HG02981 (cell line): ENCODE data around the gene STEAP4.

Experiments used
- ATAC-seq: cut with Tn5 transposase; IDR thresholded peaks from one replicate; pipeline ENCODE4 v1.9.1; 2021; ENCODE audit warnings: mild to moderate bottlenecking, moderate library complexity; ENCODE audit not compliant: unreplicated experiment

The STEAP4 gene

GRCh38 chr7:88224601-88225275, 82.0 kb downstream of the STEAP4 start:
- no peak for ATAC-seq

GRCh38 chr7:88223265-88223664, 83.4 kb downstream of the STEAP4 start:
- ATAC-seq, result no peak
